Stimulated activated CD4-positive, alpha-beta T cell treated with anti-CD3 and anti-CD28 coated beads, Interleukin-4, amount 100 ng/mL, for 1 hour (primary cell): ENCODE measurements around the gene TMEM218.
"Not testable (repeated sequence)": the region's sequence is repeated elsewhere in the genome, so short reads cannot be mapped to it uniquely, and the experiment has no call there.

Experiments used
- DNase-seq: peaks from one replicate; pipeline ENCODE4 v3.0.0-alpha.2; 2020

The TMEM218 gene

DNA sequence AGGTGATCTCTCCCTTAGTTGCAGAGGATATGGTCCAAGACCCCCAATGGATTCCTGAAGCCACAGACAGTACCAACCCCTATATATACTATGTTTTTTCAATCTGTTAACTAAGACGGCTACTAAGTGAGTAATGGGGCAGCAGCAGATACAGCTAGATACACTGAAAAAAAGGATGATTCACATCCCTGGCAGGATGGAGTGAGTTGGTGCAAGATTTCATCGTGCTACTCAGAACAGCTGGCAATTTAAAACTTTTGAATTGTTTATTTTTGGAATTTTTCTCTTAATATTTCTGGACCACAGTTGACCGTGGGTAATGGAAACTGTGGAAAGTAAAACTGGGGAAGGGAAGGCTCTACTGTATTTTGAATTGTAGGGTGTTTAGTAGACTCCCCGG, 17.0 kb upstream of the TMEM218 start:
- DNase-seq = no peak

DNA sequence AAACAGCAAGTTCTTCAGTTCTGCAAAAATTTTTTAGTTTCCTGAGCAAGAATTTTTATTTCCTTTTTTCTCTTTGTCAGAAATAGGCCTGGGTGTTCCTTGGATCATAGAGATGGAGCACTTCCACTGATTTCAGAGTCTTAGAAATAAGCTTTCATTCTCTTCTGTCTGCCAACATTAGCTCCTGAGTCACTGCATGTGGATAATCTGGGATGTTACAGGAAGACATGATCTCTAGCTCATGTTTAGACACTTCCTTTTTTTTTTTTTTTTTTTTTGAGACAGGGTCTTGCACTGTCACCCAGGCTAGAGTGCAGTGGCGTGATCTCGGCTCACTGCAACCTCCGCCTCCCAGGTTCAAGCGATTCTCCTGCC, 13.2 kb upstream of the TMEM218 start:
- no peak for DNase-seq

DNA sequence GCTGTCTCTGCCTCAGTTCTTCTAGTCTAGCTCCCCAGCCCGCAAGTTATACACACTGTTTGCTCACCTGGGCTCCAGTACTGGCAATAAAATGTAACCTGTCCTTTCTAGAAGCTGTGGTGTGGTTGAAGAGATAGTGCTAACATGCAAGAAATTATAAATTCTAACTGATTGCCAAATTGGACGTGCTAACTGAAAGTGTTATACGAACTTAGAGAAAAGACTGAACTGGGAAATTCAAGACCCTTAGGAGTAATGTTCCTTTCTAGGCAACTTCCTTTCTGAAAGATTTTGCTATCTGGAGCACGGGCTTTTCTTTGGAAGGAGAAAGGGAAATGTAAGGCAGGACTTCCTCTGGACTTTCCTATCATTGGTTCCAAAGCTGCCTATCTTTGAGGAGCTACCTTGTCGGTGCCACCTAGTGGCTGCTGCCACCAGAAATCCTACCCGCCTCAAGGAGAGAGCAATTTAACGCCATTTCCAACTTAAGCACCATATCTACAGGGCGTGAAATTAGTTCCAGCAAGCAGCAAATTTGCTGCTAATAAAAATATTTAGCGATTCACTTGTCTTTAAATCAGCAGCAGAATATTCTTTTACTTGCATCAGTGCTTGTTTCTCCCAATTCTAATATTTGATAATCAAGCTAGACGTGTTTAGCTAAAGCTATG, 12.7 kb upstream of the TMEM218 start:
- DNase-seq = peak; percentile 47

DNA sequence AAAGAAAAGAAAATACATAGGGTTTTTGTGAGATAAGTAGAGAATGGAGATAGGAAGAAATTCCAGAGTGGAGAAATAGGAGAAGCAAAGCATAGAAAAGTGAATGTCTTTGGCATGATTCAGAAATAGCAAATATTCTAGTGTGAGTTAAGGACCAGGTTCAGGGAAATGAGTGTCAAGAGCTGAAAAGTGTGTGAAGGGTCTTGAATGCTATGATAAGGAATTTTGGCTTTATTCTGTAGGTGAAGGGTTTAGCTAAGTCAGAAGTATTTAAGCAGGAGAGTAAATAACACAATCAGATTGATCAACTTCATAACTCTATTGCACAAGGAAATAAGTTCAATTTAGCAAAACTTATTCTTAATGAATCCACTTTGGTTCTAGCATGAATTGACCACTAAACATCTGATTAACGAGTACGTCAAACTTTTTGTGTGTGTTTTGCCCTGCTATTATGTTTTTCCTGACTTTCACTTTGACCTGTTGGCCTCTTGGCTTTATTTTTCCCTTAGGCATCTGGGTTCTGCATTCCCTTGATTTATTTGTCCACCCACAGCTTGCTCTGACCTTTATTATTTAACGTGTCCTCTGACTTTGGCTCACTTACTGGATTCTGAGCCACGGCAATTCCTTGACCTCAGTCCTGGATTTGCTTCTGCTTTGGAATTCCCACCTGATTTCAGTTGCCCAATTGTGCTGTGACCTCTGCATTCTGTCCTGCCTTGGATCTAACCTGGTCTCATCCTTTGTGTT, 11.9 kb upstream of the TMEM218 start:
- DNase-seq = no peak

DNA sequence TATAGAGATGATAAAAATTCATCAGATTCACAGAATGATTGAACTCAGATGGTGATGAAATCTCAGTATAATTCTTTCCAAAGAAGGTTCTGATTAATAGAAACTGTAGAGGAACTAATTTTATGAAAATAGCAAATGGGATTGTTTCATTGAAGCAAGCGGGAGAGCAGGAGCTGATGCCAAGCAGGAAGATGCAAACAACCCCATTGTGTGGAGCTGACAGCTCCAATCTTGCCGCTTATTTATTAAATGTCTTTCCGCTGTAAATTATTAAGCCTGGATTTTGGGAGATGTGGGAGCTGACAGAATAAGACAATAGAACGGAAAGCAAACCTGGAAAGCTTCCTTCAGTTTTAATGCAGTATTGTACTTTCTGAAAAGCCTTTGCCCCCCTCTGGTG, 6.0 kb upstream of the TMEM218 start:
- no peak for DNase-seq

DNA sequence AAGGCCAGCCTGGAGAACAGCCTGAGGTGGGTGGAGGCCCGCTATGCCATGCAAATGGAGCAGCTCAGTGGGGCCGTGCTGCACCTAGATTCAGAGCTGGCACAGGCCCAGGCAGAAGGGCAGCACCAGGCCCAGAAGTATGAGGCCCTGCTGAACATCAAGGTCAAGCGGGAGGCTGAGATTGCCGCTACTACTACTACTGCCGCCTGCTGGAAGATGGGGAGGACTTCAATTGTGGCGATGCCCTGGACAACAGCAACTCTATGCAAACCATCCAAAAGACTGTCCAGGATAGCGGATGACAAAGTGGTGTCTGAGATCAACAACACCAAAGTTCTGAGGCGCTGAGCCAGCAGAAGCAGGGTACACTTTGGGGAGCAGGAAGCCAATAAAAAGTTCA, 3.1 kb upstream of the TMEM218 start:
- DNase-seq = no peak

DNA sequence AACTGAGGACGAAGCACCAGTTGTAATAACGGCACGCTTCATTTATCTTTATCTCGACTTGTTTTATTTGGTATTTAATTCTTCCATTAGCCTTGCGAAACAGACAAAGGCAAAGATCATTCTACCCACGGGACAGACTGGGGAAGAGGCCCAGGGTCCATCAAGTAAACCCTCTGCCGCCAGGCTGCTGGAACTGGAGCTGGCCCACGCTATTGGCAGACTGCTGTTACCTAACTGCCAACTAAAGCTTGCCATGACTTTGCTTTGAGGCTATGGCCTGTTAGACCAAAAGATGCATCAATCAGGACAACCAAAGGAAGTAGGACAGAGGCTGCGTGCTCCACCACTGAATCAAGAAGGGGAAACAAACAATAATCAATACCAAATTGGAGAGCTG, 780 bp upstream of the TMEM218 start:
- DNase-seq = no peak

DNA sequence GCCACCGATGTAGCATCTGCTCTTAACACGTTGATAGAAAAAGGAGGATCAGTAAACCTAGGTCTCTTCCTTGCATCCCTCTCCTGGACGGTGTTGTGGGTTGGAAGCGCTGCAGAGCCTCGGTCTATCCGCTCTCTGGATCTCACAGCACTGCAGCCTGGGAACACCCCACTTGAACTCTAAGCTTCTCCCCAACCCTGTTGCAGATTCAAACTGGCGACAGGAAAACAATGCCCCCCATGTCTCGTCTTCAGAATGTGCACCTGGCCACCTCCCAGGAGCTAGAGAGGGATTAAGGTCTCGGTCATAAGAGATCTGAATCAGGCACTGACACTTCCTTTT, 454 bp downstream of the TMEM218 start:
- no peak for DNase-seq

DNA sequence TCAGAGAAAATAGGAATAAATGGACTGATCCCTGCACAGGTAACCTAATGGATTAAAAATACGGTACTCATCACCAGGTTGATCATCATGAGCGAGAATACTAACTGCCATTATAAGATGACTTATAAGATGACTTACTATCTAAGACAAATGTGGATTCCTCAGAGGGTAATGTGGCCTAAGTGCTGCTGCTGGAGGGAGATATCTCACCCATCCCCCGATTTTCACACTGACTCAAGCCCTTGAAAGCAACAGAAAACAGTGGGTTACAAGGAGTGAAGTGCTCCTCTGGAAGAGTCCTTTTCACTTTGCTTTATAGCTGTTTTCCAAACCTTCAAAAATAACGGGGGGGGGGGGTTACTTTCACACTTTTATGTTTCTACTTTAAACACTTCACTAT, 920 bp downstream of the TMEM218 start:
- no peak for DNase-seq

DNA sequence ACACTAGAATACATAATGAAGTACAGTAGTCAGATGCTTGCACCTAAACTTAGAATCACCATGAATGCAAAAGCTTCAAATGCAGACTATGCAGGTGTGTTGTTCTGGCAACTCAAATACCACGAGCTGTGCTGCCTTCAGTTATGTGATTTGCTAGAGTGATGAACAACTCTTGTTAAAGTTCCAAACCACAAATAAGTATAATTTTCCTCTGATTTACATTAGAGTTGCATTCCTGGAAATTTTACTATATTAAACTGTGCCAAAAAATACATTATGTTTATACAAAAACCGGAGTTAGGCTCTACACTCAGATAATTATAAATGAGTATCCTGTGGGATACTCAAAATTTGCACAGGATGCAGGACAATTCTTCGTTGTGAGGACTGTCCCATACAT, 3.0 kb downstream of the TMEM218 start:
- DNase-seq = no peak

DNA sequence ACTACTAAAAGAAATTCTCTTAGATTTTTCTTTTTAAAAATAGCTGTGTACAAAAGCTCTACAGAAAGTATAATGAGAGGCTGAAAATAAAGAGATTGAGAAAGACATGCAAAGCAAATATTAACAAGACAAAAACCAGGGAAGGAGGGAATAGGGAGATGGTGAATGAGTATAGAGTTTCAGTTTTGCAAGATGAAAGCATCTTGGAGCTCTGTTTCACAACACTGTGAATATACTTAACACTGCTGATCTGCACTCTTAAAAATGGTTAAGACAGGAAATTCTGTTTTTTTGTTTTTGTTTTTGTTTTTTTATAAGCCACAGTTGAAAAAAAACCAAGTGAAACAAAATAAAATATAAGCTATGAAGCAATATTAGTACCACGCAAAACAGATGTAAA, 5.5 kb downstream of the TMEM218 start:
- DNase-seq = no peak

DNA sequence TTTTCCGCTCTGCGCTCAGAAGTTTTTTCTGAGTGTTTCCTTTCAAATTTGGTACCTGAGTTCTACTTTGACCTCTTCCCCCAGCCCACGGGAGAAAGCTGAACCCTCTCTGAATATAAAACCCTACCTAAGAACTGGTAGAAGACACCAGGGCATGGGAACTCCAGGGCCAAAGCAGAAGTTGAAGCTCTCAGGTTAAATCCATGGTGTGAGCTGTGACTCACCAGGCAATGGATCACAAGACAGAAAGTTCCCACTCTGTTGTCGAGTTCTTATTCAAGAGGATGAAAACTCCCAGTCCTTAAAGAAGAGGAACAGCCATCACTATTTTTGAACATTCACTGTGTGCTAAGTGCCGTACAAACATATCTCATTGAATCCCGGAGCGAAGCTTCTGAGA, 8.9 kb downstream of the TMEM218 start:
- DNase-seq = no peak

DNA sequence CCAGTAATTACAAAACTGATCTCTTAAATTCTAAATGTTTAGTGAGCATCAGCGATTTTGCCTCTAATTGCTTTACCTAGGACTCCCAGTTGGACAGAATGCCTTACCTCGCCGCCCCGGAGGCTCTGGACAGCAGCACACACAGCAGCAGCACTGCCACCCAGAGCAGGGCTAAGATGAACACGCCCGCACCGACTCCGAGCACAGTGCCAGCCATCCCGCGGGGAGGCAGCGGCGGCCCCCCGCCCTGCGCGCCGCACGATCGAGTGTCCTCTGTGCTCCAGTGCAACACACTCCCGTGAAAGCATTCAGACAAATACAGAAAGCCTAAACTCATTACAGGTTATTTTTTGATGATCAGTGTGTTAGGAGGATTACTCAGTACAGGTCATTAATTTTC, 9.4 kb downstream of the TMEM218 start:
- DNase-seq = no peak

DNA sequence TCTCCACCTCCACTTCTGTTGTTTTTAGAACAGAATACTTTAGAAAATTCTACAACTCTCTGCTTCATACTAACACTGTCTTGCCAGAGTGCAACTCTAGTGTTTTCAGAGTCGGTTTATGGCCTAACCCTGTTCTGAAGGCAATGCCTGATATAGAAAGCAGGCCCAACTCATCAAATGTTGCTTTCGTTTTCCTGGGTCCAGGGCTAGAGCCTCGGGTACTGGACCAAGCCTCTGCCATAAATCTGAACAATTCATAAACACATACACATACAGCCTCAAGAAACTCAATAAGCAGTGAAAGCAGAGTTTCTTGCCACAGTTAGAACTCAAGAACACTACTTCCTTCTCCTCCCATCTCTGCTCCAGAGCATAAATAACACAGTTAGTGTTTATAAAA, 9.8 kb downstream of the TMEM218 start:
- no peak for DNase-seq

DNA sequence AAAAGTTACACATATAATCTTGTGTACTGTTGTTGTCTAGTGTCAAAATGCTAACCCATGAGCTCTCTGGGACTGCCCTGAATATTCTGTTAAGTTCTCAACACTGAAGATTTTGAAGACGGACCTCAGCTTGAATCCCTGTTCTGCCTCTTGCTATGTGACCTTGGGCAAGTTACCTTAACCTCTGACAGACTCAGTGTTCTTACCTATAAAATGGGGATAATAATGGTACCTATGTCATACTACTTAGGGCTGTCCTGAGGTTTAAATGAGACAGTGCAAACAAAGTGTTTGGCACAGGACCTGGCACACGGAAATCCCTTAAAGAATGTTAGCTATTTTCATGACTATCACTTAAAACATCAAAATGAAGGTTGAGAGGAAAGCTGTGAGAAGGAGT, 11.3 kb downstream of the TMEM218 start:
- no peak for DNase-seq

DNA sequence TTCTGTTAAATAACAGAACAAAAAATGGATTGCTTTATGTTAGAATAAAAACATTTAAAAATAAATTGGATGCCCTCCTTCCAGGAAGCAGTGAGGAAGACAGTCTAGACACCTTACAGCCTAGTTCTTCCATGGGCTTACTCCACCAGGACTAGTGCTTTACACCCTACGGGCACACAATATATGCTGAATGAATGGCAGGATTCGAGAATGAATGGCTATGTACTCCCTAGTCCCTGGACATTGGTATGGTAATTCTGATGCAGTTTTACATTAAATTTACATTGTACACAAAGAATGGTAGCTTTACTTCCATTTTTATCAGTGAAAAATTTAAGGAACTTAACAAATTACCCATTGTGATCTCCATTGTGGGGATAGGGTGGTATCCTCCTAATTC, 16.7 kb downstream of the TMEM218 start:
- DNase-seq = no peak

DNA sequence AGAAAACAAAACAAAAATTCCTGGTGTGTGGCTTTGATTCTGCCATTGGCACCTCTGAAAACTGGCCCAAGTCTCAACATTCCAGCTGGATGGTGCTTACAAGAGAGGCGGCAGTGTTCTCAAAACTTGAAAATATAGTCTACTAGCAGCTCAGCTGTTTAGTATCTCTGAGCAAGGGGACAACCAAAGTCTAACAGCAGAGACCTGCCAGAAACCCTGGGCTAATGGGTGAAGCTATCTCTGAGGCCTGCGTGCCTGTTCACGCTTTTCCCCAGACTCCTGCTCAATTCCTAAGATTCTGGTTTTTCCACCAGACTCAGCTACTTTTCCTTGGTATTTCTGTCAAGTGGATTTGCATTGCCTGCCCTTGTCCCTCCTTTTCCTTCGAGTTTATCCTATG, 17.9 kb downstream of the TMEM218 start:
- DNase-seq = no peak

DNA sequence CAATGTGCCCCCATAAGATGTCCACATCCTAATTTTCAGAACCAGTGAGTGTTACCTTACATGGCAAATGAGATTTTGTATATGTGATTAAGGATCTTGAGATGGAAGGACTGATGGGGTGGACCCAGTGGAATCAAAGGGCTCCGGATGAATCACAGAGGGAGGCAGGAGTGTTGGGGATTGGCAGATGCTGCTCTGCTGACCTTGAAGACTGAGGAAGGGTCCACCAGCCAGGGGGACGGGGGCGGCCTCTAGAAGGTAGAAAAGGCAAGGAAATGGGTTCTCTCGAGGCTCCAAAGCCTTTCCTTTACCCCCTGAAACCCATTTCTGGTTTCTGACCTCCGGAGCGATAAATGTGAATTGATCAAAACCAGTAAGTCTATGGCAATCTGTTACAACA, 18.8 kb downstream of the TMEM218 start:
- no peak for DNase-seq

DNA sequence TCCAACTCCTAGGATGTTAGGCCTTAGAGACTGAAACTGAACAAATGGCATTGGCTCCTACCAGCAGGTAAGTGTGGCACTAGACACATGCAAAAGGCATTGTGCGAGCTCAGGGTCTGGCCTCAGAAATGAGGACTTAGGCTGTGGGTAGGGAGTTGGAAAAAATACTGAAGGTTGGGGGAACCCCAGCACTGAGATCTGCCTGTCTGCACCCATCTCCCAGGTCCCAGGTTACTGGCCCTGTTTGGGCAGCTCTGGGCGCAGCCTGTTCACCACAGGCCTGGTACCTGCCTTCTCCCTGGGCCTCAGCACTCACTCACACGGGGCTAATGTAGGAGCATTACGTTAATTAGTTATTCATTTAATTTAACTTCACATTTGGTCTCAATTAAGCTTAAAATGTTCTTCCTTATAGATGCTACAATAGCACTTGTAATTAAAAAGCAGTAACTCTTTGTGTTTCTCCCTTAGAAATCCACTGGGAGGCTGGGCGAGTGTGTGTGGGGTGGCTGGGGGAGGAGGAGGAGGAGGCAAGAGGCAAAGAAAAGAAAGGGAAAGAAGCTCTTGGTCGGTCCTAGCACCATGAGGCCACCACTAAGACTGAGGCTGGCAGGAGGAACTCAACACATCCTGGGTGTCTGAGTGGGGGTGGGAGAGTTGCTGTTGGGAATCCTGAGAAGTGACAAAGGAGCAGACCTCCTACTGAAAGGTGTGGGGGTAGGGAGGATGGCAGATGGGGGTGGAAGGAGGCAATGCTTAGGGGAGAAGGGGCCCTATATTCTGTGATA, 19.4 kb downstream of the TMEM218 start:
- no peak for DNase-seq

DNA sequence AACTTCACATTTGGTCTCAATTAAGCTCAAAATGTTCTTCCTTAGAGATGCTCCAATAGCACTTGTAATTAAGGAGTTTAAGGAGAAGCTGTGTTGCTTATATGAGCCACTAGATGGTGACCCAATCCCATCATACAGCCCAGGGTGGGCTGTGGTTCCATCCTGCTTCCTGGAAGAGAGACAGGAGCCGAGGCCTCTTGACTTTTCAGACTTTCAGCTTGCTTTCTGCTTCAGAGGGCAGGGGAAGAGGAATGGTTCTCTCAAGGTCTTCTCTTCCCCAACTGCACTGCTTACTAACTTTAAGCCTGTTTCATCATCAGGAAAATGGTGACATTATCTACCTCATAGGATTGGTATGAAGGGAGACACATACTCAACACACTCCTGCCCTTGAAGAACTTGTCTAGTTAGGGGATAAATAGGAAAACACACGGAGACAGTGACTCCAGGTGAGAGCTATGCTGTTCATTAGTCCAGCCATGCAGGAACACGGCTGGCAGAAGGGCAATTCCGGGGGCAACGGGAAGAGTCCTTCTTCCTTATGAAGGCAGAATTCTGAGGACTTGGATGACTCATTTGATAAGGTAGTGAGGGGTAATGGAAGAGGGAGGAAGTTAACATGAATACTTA, 20.1 kb downstream of the TMEM218 start:
- no peak for DNase-seq

DNA sequence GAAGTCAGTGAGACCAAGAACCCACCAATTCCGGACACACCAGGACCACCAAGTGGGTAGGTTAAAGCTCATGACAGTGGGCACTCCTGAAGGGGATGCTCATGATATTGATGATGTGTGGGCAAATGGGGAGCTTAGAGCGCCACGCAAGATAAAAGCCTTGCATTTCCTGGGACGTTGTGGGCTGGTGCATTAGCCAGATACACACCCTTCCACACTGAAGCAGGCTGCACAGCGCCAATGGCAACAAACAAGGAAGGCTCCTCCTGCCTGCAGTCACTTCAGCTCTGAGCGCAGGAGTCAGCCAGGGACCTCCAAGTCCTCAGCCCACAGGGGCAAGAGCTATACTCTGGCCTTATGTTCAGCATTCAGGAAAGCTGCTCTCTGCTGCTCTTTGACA, 20.6 kb downstream of the TMEM218 start:
- DNase-seq = no peak

DNA sequence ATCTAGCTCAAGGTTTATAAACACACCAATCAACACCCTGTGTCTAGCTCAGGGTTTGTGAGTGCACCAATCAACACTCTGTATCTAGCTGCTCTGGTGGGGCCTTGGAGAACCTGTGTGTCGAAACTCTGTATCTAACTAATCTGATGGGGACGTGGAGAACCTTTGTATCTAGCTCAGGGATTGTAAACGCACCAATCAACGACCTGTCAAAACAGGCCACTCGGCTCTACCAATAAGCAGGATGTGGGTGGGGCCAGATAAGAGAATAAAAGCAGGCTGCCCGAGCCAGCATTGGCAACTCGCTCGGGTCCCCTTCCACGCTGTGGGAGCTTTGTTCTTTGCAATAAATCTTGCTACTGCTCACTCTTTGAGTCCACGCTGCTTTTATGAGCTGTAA, 21.3 kb downstream of the TMEM218 start:
- not testable (repeated sequence) for DNase-seq

DNA sequence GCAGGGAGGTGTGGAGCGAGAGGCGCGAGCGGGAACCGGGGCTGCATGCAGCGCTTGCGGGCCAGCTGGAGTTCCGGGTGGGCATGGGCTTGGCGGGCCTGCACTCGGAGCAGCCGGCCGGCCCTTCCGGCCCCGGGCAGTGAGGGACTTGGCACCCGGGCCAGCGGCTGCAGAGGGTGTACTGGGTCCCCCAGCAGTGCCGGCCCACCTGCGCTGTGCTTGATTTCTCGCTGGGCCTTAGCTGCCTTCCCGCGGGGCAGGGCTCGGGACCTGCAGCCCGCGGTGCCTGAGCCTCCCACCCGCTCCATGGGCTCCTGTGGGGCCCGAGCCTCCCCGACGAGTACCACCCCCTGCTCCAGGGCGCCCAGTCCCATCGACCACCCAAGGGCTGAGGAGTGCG, 21.9 kb downstream of the TMEM218 start:
- DNase-seq = not testable (repeated sequence)
